GM18502 (cell line): Measurements from ENCODE around the gene RASSF1.
A peak's percentile ranks its signal among the peaks of the same experiment; 100 is the strongest.
"Not testable (repeated sequence)": the region's sequence is repeated elsewhere in the genome, so short reads cannot be mapped to it uniquely, and the experiment has no call there.

Experiments
- ATAC-seq: cut with Tn5 transposase; IDR thresholded peaks from one replicate; pipeline ENCODE4 v1.9.1; 2021; ENCODE audit warnings: mild to moderate bottlenecking; ENCODE audit not compliant: unreplicated experiment, poor library complexity

Gene RASSF1

DNA sequence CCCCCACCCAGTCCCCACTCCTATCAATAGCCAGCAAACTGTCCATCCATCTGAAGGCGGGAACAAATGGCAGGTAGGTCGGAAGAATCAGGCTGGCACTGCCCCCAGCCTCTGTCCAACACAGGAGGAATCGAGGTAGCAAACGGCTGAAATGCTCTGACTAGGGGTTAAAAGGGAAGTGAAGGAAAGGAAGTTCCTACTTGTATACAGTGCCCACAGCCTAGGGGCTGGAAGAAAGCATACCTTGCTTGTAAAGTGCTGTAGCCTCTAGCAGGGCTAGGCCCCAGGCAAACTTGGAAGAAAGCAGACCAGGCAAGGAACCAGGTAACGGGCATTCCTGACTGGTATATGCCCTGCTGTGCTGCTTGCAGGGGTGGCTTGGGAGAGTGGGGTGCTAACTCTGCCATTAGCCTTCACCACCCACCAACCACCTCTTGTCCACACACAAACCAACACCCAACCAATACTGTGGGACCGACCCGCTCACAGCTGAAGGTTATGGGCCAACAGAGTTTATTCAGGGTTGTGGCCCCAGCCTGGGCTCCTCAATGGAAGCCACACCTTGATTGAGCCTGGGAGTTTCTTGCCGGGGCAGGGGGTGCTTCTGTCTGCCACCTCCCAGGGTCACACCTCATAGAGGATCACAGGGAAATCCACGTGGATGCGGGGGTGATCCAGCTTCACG, 15.0 kb downstream of the RASSF1 start:
- ATAC-seq: no peak

DNA sequence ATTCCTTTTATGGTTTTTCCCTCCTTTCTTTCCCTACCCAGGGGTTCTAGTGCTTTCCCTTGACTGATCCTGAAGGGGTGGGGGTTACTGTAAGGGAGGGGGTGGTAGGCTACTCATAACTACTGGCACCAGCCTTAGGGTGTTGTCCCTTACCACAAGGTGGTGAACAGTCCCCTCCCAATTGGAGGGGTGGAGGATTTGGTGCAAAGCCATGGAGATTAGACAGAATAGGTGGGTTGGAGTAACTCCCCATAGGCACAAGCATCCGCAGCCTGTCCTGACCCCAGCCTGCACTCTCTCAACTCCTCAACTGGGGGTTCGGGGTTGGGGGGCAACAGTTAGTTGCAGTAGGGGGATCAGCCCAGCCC, 15.5 kb downstream of the RASSF1 start:
- ATAC-seq: no peak

DNA sequence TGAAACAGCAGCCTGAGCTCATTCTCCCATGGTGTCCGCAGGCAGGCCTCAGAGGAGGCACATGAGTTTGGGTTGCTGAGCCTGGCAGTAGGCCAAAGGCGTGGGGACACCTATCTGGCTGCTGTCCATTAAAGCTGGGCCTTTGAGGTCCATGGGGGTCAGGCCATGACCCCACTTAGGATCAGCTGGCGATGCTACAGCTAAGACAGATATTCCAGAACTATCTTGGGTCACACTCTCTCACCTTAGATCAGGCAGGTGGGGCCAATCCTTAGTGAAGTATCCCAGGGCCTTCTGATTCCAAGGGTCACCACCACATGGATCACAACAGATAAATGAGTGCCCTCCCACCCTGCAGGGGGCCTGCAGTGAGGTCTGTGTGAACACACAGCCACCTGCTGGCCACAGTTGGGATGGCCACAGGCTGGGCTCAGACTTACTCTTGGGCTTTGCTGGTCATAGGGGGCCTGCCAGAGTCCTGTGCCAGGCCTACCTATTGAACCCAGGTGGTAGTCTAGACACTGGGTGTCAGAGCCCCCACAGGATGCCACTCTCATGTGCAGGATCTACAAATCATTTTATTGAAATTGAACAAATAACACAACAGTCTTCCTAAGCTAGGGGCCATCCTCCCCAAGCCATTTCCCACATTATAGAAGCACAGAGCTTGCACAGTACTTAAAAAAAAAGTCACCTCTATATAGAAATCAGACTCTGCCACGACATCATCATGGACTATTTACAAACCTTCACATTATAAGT, 16.1 kb downstream of the RASSF1 start:
- ATAC-seq: no peak

DNA sequence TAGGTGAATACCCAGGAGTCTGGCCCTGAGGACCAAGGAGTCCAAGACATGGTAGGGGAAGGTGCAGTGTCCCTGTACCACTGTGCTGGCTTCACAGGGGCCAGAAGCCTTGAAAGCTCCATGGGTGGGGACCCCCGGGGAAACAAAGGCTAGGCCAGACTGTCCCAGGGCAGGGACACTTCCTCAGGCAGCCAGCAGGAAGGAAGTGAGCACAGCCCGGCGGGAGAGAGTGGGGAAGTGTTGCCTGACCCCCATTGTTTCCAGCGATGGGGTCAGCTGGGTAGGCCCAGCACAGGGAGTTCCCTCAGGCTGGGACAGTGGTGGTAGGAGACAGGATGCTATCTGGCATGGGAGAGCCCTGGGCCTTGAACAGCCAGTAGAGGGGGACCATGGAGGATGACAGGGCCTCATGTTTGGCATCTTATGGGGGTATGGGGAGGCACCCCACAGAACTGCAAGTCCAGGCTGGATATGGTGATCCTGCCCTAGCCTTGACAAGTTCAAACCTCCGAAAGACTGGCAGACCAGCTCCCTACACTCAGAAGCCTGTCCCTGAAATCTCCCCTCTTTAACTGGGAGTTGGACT, 16.9 kb downstream of the RASSF1 start:
- no peak for ATAC-seq

DNA sequence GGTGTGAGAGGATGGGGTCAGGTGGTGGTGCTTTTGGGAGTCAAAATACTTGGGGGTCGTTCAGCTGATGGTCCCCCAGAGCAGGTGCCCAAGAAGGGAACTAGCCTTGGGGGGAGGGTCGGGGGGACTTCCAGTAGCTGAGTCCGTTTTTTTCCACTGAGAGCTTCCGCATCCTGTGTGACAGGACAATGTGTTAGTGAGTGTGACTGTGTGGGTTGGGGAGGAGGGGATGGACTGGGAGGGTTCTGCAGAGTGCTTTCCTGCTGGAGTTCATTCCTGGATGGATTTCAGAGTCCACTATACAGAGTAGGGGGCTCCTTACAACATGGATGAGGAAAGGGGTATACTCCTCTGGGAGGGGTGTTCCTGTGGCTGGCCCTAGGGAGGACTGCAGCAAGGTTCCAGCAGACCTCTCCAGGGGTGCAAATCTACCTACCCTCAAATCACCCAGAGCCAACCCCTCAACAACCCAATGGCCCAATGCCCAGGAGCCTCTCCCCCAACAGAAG, 17.5 kb downstream of the RASSF1 start:
- no peak for ATAC-seq

DNA sequence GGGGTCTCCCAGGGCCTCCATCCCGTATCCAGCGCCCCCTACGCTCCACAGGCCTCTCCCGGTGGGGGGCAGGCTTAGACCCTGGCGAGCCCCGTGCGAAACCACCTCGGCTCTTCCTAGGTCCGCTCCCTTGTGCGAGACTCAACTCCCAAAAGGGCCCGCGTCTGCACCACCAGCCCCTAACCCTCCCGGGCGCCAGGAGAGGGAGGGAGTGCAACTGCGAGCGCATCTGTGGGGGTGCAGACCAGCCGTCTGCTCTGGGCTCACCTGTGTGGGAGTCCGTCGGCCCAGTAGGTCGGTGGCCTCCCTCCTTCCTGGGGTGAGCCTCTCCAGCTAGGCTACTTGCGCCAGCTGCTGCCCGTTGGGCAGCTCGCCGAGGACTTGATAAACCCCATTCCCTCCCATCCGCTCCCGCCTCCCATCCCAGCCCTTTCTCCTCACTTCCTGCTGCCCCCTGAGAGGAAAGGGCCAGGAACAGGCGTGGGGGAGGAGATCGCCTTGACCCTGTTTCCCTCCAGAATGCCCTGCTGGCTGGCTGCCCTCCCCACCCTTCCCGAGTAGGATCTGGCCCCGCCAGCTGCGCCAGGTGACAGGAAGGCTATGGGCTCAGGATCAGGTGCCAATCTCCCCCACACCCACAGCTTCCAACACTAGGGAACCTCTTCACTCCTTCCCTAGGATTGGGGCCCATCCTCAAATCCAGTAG, 18.1 kb downstream of the RASSF1 start, which contains the start of gene HYAL2:
HYAL2 (minus strand) TSS at position 360 of the 706 bp plus-strand sequence. CDS start 2,256 bp downstream, outside the sequence.
- ATAC-seq: no peak

DNA sequence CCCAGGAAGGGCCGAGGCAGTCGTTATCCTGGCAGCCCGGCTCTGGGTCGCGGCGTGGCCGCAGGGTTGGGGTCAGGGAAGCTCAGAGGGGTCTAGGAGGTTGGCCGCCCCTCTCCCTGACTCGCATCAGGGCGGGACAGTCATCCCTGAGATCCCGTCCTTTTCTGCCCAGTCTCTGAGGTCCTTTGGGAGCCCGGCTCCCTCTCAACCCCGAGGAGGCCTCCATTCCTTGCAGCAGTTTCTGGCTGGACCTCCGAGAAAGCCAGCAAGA, 18.6 kb downstream of the RASSF1 start:
- ATAC-seq: no peak

DNA sequence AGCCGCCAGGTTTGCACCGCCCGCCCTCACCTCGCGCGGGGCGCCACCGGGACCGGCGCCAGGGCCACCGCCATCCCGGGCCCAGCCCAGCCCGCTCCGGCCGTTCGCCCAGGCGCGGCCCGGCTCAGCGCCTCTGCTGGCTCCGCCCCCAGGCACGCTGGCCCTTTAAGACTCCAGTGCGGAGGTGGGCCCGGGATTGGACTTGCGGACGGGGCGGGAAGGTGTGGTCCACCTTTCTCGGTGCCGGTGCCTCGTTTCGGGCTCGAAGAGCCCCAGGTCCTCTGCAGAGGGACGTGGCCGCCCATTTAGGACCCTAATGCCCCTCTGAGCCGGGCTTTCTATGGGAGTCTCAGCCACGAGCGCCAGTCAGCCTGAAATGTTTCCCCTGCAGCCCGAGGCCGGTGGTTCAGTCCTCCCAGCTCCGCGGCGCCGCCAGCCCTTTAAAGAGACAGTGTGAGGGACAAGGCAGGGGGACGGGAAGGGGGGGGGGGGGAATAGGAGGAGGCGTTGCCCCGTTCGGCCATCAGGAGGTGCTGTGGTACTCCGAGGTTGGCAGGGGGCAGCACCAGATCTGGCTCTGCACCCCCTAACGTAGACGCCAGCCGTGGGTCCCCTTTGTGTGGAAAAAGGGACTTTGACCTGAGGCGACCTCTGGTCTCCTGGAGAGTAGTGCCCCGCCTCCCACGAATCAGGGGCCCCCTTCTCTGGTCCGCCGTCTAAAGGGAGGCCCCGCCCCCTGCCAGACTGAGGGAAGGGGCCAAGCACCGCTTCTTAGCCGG, 19.1 kb downstream of the RASSF1 start:
- ATAC-seq: peak; percentile 79

DNA sequence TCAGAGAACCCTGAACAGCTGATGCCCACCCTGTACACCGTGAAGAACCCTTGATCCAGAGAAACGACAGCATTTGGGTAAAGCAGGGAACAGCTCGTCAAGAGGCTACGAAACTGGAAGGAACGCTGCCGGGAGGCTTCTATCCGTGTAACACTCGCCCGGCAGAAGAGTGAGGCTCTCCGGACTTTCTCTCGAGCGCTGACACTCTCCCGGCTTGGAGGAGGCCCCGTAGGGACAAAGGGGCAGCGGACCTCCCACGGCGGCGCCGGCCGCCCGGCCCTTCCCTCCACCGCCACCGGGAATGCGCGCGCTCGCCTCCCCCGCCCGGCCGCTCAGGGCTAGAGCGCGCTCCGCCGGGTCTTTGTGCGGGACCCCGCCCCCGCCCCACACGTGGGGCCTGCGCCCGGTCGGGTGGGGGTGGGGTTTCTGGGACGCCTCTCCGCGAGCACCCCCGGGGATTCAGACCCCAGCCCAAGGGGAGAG, 19.7 kb downstream of the RASSF1 start:
- ATAC-seq: peak; percentile 61

DNA sequence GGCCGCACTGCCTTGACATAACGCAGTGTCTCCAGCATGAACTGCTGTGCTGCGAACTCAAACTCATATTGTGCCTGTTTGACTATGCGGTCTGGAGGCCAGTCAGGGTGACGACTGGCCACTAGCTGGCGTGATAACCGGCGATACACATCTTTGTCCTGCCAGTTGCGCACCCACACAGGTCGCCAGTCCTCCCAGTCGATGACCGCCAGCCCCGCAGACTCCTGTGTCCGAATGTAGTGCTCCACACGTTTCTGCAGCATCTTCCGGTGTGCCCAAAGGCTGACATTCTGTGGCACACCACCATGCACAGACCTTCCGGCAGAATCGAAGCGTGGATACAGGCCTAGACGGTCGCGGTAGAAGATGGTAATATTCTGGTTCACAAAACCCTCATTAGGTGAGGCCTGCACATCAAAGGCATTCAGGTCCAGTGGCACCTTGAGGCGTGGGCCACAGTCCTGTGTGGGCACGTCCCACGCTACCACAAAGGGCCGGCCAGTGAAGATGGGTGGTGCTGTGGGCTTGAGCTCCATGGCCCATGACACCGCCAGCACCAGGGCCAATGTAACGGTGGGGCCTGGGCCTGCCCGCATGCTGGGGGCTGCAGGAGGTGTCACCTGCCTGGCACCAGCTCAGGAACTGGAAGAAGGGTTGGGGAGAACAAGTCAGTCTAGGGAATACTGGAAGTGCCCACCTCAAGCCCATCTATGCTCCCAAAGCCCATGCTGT, 20.6 kb downstream of the RASSF1 start:
- ATAC-seq: no peak

DNA sequence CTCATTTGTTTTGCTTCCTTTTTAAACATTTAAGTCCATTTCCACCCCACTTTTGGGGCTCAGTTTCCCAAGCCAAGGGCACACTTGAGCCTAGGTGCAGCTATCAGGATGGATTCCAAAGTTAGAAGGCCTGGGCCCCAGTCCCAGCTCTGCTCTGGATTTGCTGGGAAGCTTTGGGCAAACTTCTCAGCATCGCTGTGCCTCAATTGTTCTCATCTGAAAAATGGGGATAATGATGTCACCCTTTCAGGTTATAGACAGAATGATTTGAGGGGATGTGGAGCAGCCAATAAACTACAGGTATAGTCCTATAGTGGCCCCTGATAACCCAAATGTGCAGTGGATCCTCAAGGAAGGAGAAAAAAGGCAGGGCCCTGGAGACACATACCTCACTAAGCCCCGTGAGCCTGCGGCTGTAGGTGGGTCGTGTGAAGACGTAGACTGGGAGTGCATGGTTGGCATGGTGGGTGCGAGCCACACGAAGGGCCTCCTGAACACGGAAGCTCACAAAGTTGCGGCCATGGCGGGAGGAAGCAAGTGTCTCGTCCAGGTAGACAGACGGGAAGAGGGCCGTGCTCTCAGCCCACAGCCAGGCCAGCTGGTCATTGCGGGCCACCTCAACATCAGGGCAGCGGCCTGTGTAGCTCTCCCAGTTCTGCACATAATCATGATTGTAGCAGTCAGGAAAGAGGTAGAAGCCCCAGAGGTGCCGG, 21.3 kb downstream of the RASSF1 start:
- ATAC-seq: no peak

DNA sequence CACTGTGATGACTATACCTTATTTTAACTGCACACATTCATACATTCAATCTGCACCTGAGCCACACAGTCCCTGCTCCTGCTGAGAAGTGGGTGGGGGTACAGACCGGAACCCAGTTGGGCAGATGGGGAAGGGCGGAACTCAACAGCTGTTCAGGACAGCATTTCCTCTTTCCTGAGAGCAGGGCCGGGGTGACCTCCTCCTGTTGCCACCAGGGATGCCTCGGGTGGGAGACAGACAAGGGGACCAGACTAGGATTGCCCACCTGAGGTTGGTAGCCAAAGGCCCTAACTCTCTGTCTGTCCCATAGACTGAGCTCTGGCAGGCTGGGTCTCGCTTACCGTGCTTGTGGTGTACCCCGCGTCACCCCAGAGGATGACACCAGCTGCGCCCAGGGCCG, 22.0 kb downstream of the RASSF1 start:
- ATAC-seq: no peak

DNA sequence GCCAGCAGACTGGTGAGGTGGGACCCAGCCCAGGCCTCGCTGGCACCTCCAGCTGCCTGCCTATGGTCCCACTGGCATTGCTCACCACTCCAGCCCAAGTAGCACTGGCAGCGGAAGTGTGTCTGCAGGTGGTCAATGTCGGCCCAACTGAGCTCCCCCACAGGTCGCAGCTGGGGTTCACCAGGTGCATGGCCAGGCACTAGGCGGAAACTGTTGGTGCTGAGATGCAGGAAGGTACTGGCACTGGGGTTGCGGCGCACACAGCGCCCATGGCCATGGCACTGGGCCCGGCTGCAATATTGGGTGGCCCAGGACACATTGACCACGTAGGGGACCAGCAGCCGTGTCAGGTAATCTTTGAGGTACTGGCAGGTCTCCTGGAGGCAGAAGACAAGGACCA, 22.5 kb downstream of the RASSF1 start:
- ATAC-seq: no peak

DNA sequence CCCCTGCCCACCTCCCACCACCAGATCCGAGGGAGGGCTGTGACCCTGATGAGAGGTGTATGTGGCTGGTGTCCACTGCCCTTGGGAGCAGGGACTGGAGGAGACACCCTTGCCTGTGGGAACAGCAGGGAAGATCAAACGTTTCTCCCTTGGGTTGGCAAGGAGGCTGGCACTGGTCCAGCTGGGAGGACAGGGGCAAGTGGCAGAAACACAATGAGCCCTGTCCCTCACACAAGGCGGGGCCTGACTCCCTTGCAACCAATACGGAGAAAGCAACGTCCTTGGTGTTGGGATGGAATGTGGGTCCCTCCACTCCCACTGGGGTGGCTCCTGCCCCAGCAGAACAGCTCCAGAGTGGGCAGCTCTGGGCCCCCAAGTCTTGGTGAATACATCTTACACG, 23.3 kb downstream of the RASSF1 start:
- ATAC-seq: no peak

DNA sequence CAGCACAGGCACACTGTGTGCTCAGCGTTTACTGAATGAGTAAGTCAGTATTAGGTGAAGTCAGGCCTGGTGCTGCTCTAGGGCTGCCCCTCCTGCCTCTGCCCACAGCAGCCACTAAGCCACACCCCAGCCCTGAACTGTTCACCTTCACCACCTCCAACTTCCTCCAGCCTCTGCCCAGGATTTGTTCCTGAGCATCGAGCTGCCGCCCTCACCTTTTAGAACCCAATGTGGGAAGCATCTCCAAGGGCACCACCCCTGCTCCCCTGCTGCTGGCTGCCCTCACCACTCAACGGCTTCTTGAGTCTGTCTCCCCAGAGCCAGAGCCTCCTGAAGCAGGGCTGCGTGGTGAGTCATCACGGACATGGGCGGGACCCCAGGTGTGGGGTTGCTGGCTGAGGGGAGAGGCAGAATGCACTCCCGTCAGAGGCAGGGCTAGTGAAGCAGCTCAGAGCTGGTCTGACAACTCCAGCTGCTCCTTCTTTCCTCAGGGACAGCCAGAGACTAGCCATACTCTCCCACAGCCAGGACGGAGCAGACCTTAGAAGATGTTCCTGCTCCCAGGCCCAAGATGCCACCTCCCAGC, 23.9 kb downstream of the RASSF1 start:
- ATAC-seq: no peak

DNA sequence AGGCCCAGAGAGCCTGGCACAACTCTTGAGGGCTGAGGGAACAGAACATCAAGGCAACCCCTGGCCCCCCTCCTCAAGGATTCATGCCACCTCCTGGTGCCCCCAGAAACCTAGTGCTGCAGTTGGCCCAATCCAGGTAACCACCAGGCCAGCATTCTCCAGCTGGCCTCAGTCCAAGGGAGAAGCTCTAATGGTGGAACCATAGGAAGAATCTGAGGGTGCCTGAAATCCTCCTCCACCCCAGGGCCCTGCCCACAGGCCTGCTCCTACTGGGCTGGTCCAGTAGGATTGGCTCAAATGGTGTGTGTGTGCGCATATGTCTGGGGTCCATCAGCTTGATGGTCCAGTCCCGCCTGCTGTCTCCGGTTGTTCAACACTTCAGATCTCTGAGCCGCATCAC, 25.8 kb downstream of the RASSF1 start:
- no peak for ATAC-seq

DNA sequence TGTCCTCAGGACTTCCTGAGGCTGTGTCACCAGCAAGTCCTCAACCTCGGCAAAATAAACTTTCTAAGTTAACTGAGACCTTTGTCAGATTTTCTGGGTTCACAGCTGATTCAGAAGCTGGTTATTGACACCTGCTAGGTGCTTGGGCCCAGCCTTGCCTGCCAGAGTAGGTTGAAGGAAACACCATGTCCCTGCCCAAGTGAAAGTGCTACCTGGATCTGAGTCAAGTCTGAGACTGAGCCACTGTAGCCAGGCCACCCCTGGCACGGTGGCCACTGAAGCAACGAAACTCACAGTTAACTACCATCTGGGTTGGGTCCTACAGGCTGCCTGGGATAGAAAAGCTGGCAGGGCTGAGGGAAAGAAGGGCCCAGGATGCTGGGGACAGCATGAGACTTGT, 26.3 kb downstream of the RASSF1 start:
- no peak for ATAC-seq

DNA sequence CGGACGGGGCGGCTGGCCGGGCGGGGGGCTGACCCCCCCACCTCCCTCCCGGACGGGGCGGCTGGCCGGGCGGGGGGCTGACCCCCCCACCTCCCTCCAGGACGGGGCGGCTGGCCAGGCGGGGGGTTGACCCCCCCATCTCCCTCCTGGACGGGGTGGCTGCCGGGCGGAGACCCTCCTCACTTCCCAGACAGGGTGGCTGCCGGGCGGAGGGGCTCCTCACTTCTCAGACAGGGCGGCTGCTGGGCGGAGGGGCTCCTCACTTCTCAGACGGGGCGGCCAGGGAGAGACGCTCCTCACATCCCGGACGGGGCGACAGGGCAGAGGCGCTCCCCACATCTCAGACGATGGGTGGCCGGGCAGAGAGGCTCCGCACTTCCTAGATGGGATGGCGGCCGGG, 28.6 kb downstream of the RASSF1 start:
- ATAC-seq: not testable (repeated sequence)
